GM19372 (cell line): ENCODE measurements around the gene ADGRV1.
A peak's percentile ranks its signal among the peaks of the same experiment; 100 is the strongest.
"Not testable (repeated sequence)": the region's sequence is repeated elsewhere in the genome, so short reads cannot be mapped to it uniquely, and the experiment has no call there.

Source experiments
- ATAC-seq: cut with Tn5 transposase; IDR thresholded peaks from one replicate; pipeline ENCODE4 v1.9.1; 2021; ENCODE audit warnings: mild to moderate bottlenecking, low read depth, moderate library complexity; ENCODE audit not compliant: unreplicated experiment

The ADGRV1 gene

GRCh38 chr5:90707698-90708097 lies 149.1 kb downstream of the ADGRV1 start:
- no peak for ATAC-seq

- peak; percentile 61 for ATAC-seq
Measured at GRCh38 chr5:90709323-90710155, 150.9 kb downstream of the ADGRV1 start.

DNA sequence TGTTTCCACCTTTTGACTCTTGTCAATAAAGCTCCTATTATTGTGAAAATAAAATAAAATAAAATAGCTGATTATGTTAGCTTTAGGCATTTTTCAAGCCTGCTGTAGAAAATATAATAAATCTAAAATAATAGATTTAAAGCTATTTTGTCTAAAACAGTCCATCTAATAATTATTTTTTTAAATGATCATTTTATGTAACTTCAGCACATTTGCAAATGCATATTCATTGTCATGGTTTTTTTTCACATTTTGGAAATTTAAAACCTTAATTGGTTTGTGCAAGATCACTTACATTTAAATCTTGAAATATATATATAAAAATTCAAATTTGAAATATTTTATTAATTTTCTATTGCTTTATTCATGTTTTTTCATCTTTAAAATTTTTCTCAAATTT lies 159.8 kb downstream of the ADGRV1 start:
- no peak for ATAC-seq

GRCh38 chr5:90739567-90739966 lies 181.0 kb downstream of the ADGRV1 start:
- ATAC-seq, result no peak

DNA sequence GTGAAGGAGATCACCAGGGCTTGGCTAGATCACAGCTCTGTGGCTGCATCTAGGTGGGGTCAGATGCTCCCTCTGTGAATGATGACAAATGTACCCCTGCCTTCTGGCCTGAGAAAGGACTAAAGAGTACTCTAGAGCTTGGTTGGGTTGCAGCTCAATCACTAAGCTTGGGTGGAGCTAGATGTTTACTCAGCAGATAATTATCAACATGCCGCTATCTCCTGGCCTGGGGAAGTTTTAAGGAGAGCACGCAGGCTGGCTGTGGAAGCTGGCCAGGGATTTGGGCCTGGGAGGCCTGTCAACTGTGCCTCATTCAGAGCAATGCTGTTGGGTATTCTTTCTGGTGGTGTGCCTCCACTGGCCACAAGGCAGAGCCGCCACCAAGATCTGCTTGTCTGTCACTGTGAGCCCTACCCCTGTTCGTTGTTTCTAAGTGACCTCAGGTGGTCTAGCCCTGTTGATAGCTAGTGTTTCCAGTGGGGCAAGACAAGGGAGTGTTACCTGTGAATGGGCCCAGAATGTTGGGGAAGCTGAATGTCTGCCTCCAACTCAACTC lies 181.7 kb downstream of the ADGRV1 start:
- no peak for ATAC-seq

GRCh38 chr5:90741022-90741564 lies 182.5 kb downstream of the ADGRV1 start:
- no peak for ATAC-seq

DNA sequence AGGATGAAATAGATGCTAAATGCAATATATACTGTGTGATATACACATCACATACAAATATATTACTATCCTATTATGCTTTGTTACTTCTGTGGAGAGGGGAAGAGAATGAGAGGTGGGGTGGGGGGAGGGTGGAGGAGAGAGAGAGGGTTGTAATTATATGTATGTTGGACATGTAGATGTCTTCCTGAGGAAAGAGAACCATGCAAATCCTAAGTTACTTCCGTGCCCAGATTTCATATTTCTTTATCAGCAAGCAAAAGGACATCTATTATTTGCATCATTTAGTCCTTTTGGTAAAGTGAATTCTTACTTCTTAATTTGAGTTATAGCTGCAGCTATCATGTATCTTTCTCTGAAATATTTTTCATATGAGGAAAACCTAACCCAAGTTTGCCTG lies 187.5 kb downstream of the ADGRV1 start:
- no peak for ATAC-seq

DNA sequence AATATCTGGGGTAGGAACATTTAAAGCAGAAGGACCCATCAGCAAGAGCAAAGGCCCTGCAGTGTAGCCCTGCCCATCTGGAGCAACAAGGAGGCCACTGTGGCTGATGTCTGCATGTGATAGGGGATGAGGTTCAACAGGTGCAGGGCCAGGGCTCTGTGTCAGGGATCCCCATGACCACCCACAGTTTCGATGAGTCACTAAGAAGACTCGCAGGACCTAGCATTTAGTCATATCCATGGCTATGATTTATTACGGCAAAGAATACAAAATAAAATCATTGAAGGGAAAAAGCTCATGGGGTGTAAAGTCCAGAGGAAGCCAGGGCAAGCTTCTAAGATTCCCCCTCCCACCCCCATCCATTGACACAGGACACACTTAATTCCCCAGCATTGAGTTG lies 188.6 kb downstream of the ADGRV1 start:
- ATAC-seq, result no peak

- no peak for ATAC-seq
Measured at GRCh38 chr5:90747693-90748092, 189.1 kb downstream of the ADGRV1 start.

GRCh38 chr5:90759119-90759518 lies 200.5 kb downstream of the ADGRV1 start:
- no peak for ATAC-seq

GRCh38 chr5:90767710-90768109 lies 209.1 kb downstream of the ADGRV1 start:
- no peak for ATAC-seq

DNA sequence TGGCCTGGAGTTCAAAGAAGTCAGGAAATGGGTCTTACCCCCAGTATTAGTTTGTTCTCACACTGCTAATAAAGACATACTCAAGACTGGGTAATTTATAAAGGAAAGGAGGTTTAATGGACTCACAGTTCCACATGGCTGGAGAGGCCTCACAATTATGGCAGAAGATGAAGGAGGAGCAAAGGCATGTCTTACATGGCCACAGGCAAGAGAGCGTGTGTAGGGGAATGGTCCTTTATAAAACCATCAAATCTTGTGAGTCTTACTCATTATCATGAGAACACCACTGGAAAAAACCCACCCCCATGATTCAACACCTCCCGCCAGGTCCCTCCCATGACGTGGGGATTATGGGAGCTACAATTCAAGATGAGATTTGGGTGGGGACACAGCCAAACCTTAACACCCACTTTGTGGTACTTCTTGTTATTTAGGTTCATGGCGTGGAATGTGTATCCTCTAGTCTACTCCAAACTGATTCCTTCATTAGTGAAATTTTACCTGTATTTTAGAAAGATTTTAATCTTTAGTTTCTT lies 211.5 kb downstream of the ADGRV1 start:
- ATAC-seq, result not testable (repeated sequence)

DNA sequence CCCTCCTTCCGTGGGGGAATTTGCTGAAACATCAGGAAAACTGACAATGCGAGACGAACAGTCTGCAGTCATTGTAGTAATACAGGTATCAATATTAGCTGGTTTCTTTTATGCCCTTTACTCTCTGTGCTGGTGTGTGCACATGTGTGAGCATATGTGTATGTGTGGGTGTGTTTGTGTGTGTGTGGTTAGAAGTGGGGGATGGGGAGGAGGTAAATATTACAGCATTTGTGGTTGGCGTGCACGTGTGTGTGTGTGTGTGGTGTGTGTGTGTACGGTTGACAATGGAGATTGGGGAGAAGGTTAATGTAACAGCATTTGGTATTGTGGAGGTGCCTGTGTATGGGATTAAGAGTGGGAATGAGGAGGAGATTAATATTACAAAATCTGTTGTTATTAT lies 219.4 kb downstream of the ADGRV1 start:
- ATAC-seq, result no peak

DNA sequence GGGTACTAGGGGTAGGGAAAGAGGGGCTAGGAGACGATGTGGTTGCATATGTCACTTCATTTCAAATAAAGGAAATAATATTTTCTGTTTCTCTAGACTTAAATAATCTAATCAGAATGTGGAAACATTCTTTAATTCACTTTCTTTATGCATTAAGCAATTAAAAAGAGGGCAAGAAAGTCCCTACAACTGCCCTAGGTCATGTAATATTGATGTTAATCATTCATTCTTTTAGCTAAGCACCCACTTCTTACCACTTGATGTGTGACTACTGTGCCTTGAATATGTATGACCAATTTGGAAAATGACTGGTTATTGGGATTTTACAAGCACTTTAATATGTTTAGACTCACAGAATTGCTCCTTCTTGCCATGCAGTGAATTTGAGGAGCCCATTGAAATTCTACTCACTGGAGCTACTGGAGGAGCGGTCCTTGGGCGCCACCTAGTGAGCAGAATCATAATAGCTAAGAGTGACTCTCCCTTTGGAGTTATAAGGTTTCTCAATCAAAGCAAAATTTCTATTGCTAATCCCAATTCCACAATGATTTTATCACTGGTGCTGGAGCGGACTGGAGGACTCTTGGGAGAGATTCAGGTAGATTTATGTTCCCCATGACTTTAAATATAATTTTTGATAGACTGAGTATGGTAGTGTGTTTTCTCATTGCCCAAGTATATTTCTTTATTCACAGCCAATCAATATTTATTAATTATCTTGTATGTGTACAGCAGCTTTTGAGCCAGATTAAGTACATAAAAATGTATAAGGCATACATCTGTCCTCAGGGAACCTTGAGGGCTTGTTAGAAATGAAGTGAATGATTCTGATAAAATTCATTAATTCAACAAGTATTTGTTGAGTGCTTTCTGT lies 225.1 kb downstream of the ADGRV1 start:
- ATAC-seq, result peak; percentile 97

GRCh38 chr5:90786756-90787155 lies 228.2 kb downstream of the ADGRV1 start:
- no peak for ATAC-seq

GRCh38 chr5:90792725-90793124 lies 234.1 kb downstream of the ADGRV1 start:
- no peak for ATAC-seq

DNA sequence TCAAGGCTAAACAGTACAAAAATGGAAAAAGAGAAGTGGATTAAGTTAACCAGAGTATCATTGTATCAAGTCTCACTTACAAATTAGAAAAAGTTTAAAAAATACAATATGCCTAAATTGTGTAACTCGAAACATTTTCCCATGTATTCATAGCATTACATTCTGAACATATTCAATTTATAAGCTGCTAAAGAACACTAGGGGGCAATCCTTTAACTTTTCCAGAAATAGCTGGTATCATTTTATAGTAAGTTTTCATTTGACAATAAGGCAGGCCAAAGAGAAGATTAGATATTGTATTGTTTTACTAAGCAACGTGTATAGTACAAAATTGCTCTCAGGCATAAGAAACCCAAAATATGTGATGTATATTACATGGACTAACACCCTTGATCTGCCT lies 234.6 kb downstream of the ADGRV1 start:
- ATAC-seq, result no peak

DNA sequence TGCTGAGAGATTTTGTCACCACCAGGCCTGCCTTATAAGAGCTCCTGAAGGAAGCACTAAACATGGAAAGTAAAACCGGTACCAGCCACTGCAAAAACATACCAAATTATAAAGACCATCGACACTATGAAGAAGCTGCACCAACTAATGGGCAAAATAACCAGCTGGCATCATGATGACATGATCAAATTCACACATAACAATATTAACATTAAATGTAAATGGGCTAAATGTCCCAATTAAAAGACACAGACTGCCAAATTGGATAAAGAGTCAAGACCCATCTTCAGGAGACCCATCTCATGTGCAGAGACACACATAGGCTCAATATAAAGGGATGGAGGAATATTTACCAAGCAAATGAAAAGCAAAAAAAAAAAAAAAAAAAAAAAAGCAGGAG lies 238.3 kb downstream of the ADGRV1 start:
- not testable (repeated sequence) for ATAC-seq

- not testable (repeated sequence) for ATAC-seq
Measured at GRCh38 chr5:90800082-90800481, 241.5 kb downstream of the ADGRV1 start.

DNA sequence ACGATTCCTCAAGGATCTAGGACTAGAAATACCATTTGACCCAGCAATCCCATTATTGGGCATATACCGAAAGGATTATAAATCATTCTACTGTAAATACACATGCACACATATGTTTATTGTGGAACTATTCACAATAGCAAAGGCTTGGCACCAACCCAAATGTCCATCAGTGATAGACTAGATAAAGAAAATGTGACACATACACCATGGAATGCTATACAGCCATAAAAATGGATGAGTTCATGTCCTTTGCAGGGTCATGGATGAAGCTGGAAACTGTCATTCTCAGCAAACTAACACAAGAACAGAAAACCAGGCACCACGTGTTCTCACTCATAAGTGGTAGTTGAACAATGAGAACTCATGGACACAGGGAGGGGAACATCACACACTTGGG lies 241.9 kb downstream of the ADGRV1 start:
- not testable (repeated sequence) for ATAC-seq
